ENCODE measurements around the gene ALDH3A2.
"Not testable (repeated sequence)": the region's sequence is repeated elsewhere in the genome, so short reads cannot be mapped to it uniquely, and the experiment has no call there.

The ALDH3A2 gene

DNA sequence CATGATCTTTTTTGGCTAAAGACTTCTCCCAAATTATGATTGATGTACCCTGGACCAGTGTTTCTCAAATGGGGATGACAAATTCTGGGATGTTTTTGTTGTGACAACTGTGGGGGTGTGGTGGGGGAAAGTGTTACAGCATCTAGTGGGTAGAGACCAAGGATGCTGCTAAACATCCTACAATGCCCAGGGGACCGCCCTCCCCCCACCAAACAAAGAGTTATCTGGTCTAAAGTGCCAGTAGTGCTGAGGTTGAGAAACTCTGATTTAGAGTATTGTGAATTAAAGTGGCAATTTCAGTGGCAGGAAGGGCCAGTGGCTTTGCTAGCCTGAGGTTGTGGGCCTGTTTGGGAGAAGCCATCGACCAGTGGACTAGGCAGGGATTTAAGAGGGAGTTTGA, 34.6 kb downstream of the ALDH3A2 start:
- DNase-seq, result no peak

DNA sequence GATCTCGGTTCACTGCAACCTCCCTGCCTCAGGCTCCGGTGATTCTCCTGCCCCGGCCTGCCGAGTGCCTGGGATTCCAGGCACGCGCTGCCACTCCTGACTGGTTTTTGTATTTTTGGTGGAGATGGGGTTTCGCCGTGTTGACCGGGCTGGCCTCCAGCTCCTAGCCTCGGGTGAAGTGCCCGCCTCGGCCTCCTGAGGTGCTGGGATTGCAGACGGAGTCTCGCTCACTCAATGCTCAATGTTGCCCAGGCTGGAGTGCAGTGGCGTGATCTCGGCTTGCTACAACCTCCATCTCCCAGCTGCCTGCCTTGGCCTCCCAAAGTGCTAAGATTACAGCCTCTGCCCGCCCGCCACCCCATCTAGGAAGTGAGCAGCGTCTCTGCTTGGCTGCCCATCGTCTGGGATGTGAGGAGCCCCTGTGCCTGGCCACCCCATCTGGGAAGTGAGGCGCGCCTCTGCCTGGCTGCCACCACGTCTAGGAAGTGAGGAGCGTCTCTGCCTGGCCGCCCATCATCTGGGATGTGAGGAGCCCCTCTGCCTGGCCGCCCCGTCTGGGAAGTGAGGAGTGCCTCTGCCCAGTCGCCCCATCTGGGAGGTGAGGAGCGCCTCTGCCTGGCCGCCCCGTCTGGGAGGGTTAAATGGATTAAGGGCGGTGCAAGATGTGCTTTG, 36.5 kb downstream of the ALDH3A2 start:
- not testable (repeated sequence) for DNase-seq

DNA sequence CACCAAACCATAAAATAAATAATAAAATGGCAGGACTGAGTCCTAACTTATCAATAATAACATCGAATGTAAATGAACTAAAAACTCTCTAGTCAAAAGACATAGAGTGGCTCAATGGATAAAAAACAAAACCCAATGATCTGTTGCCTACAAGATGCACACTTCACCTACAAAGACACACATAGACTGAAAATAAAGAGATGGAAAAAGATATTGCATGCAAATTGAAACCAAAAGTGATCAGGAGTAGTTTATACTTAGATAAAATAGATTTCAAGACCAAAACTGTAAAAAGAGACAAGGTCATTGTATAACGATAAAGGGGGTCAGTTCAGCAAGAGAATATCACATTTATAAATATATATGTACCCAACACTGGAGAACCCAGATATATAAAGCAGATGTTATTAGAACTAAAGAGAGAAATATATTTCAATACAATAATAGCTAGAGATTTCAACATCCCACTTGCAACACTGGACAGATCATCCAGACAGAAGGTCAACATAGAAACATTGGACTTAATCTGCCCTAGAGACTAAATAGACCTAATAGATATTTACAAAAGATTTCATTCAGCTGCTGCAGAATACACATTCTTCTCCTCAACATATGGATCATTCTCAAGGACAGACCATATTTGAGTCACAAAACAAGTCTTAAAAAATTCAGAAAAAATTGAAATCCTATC, 38.0 kb downstream of the ALDH3A2 start:
- no peak for DNase-seq

DNA sequence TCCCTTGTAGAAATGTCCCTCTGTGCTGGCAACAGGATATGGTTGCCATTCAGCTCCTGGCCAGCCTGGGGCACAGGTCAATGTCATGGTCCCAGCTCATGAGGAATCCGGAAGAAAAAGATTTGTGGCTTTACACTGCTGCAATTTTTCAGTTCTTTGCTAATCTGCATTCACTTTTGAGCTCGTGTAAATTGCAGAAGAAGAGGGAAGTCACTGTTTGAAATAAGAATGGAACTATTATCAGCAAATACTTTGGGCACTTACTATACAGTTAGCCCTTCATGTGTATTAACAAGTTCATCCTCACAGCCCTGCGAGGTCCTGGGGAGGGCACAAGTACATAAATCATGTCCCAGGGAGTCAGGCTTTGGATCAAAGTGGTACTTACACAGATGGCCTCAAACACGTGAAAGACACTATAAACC, 53.7 kb downstream of the ALDH3A2 start:
- DNase-seq, result no peak

DNA sequence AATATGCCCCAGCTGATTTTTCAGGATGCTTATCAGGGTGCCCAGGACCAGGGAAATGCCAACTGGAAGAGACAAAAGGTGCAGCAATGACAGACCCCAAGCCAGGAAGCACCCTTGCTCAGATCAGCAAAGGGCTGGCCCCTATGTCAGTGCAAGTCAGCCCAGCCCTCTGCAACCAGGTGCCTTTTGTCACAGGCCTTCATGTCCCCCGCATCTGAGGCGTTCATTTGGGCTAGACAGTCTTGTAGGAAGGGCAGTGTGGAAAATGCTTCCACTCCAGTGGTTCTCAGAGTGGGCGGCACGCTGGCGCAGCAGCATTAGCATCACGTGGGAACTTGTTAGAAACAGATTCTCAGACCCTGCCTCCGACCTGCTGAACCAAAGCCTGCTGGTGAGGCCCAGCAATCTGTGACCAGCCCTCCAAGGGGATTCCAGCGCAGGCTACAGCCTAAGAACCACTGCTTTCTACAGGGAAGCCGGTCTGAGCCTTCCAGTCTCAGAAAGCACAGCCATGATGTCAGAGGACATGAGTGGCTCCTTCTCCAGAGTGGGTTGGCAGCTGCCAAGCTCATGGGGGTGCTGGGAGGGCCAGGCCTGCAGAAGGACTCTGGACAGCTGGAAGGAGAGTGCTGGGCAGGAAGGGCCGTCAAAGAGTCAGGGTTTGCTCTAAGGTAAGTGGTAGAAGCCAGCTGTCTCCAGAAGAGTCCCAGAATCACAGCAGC, 54.7 kb downstream of the ALDH3A2 start:
- no peak for DNase-seq

DNA sequence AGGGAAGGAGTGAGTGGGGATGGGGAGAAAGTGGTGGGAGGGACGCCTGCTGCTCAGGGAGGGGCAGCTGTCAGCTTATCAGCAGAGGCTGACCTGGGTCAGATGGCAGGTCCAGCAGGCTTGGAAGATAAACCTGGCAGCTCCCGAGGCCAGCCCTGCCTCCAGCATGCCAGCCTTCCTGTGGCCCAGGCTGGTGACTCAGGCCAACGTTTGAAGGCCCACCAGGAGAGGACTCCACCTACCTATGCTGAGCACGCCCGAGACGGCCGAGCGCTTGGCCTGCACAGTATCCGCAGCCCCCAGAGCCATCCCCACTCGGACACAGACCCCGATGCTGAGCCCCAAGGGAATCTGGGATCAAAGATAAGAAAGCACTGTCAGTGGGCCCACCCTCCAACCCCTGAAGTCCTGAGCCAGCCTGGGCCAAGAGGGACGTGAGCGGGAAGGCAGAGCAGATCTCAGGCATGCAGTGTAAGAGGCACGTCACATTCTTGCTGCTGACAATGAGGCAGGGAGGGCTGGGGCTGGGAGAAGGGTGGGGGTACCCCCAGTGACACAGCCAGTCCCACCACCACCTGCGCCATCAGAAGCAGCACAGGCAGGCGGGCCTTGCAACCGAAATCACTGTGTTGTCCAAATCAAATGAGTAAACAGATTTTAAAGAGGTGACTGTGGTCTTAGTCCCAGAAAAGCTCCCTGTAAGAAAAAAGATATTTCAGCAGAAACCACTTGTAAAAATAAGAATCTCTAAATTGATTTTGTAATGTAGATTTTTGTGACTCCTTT, 55.5 kb downstream of the ALDH3A2 start:
- DNase-seq, result no peak

DNA sequence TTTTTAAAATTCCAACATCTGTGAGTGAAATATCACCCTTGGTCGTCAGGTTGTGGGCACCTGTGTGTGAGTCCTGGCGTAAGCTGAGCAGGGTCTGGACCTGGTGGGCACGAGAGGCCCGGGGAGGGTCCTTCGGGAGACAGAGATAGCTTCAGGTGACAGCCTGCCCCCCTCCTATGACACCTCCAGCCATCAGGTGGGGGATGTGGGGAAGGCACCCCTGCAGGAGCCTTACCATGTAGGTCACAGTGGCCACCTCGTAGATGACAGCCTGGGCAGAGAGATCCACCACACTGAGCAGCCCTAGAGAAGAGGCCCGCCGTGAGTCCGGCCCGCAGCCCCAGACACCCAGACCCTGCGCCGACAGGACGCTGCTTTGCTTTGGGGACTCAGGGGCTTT, 56.6 kb downstream of the ALDH3A2 start:
- no peak for DNase-seq

DNA sequence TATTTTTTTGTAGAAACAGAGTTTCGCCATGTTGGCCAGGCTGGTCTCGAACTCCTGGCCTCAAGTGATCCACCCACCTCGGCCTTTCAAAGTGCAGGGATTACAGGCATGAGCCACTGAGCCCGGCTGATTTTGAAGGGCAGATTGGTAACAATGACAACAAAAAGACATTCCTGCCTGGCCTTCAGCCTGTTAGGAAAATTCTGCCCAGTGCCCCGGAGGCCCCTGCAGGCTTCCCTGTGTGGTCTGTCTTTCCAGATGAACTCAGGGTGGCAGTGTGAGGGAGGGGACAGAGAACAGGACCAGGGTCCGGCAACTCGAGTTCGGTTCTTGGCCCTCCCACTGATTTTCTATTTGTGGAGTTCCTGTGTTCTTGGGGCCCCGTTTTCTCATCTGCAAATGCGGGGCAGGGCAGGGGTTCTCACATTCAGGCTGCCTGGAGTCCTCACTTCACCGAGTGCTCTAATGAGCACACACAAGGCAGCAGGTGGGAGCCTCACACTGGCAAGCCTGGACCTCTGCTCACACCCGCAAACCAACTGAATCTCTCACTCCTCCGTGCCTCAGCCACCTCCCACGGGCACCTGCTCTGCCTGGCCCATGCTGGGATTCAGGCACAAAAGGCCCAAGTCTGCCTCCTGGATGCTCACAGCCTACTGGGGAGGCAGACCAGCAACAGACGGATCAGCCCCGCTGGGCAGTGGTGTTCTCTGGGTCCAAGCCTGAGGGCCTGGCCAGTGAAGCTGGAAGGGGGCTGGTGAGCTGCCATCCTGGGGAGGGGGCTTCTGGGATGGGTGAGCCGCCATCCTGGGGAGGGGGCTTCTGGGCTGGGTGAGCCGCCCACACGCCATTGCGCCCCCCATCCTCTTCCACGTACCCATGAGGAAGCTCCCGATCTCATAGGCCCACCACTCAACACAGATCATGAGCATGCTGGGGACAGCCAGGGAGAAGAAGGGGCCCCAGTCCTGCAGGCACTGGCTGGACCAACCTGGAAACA, 57.5 kb downstream of the ALDH3A2 start:
- DNase-seq, result no peak

DNA sequence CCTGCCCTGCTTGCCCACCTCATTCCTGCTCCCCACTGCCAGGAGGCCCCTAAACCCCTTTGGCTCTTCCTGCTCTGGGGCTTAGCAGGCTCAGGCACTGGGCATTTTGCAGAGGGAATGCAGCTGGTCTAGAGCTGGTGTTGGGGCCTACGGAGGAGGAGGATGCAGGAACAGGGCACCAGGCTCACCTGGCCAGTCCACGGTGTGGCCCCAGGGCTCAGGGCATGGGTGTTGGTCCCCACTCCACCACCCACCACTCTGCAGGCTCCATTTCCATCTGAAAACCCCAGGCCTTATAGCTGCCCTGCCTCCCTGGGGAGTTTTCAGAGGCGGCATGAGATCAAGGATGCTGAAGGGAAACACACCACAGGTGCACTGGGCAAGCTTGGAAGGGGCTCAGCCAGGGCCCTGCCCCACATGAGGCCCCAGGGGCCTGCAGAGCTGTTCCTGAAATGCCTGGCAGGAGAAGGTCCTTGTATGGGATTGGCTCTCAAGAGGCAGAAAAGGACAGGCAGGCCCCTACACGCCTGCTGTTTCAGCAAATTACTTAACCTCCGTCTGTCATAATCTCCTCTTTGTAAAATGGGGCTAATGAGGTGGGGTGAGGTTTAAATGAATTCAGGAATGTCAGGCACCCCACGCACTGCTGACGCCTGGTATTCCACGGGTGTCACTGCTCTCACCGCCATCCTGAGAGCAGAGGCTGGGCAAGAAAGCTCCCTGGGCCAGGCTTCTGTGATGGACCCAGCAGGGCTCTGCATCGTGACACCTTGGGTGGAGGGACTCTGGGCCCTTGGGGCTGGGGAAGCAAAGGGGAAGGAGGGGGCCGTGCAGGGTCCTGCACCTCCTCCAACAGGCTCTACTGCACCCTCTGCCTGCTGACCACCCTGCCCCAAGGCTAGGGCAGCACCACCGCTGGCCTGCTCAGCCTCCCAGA, 58.5 kb downstream of the ALDH3A2 start:
- no peak for DNase-seq

DNA sequence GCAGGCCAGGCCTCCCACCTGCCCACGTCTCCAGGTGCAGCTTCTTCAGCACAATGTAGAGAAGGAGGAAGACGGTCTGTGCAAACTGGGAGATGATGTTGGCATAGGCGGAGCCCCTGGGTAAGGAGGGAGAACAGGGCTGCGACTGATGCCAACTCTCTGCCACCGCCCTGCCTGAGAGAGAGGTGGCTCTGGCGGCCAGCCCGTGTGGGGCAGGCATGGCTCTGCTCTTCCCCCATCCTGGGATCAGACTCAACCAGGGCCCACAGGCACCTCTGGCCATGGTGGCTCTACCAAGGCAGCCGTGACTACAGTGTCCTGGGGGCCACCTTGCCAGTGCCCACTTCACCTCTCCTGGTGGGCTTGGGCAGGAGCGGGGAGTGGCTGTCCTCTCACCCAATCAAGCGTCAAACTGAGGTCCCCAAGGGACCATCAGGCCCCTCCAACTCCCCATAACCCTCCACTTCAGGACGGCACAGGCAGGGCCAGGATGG, 59.2 kb downstream of the ALDH3A2 start:
- DNase-seq, result no peak

DNA sequence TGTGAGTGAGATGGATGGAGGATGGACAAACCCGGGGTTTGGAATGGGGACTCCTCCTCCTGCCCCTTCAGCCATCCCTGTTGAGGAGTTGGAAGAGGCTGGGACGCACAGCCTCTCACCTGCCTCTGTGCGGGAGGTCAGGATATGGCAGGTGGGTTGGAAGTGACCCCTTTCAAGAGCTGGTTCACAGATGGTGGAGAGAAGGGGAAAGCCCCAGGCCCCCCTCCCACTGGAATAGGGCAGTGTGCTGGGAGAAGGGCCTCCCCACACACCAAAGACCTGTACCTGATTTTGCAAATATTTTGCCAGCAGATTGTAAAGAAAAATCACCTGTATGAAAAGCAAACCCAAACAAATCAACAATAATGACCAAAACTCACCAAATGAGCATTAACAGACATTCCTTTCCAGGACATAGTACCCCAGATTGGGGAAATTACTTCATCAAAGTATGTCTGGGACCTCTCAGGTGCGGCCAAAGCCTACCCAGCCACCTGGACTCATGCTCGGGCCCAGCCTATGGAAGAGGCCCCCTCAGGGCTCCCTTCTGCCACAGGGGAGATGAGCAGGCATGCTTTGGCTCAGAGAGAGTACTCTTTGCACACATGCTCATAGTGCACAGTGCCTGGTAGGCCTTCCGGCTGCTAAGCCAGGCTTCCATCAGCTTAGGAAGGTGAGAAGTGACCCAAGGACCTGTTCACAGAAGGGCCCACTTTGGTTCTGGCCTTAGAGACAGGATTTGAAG, 60.1 kb downstream of the ALDH3A2 start:
- DNase-seq, result no peak

DNA sequence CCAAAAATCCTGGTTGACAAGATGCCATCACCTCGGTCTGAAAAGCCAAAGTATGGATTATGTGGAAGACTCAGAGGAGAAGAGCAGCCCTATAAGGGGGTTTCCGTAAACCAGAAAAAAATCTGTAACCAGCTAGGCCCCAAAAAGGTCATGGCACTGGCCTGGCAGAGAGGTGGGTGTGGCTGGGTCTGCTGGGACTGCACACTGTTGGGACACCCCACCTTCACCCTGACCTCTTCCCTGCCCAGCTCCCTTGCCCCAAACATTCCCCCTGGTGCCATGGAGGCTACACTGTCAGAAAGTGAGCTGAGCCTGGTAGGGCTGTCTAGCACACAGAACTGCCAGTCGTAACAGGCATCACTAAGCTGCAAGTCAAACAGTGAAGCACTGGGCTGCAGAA, 61.3 kb downstream of the ALDH3A2 start:
- no peak for DNase-seq

DNA sequence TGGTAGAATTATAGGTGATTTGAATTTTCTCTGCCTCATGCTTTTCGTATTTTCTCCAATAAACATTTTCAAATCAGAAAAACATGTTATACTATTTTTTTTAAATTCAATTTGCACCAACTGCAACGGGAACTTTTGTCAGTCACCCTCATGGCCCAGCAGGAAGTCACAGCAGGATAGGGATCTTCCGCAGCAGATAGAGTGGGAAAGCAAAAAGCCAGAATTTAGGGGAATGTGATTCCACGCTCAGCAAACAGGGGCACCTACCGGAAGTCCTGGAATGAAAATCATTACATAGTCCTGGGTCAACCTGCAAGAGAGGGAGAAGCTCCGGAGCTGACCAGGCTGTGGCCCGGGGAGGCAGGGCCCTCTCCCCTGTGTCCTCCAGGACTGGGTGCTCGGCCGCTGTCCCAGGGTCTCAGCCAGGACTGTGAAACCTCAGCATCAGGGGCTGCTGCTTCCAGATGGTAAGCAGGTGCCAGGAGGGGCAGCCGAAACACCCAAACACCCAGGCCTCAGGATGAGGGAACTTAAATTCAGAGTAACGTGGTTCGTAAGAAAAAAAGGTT, 64.0 kb downstream of the ALDH3A2 start:
- no peak for DNase-seq

DNA sequence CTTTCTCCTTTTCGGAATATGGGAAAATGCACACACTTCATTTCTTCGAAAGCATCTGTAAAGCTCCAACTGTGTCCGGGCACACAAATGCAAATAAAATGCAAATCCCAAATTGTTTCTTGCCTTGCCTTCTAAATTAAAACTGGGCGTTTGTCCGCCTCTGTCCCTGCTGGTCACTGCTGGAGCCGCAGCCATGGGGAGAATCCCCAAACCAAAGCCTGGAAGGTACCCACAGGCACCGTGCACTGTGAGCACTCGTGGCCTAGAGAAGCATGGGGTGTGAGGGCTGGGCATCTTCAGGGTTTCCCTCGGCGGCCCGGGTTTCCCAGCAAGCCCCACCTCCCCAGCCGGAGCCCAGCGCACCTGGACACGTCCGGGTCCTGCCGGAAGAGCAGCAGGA, 64.9 kb downstream of the ALDH3A2 start:
- DNase-seq, result no peak

DNA sequence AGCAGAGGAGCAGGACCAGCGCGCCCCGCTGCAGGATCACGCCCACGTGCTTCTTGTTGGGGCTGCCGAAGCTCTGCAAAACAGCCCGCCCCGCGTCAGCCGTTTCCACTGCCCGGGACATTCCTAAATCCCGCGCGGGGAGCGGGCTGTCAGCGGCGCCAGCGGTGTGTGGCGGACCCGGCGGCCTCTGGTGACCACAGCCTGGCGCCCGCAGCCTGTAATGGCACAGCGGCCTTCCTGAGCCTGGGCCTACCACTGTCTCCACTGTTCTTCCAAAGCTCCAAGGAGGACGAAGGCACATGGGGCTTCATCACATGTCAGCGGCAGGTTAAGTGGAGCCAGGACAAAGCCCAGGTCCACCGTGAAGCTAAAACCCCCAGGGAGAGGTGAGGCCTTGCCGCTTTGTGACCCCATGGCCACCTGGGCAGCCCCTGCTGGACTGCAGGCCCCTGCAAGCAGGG, 65.4 kb downstream of the ALDH3A2 start:
- no peak for DNase-seq

DNA sequence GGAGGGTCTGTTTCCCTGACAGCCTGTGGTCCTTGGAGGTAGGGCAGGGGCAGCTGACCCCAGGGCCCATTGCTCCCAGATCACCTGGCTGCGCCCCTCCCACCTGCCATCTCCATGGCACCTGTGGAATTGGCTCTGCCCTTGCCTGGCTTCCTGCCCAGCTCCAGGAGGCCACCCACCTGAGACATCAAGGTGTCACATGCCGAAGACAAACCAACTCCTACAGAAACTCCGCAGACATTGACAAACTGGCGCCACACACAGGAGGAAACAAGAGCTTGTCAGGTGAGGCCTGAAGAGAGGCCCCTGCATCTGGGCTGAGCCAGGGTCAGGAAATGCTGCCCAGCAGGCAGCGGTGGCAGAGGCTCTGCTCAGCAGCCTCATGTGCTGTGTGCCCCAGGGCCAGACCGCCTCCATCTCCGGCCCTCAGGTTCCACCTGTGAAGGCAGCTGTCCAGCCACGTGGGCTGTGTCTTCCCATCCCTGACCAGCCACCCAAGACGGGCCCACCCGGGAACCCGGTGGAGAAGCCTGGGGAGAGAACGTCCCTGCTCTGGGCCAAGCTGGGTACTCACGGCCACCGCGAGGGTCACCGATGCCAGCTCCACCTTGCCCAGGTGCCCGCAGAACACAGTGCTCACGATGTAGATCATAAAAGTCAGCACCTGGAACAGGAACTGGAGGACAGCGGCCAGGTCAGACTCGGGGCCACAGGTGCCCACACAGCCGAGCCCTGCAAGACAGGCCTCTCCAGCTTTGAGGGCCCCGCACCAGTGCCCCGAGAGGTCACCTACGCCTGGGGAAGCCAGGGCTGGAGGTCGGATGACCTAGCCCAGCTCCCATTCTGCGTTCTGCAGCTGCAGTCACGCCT, 66.2 kb downstream of the ALDH3A2 start:
- DNase-seq, result no peak

DNA sequence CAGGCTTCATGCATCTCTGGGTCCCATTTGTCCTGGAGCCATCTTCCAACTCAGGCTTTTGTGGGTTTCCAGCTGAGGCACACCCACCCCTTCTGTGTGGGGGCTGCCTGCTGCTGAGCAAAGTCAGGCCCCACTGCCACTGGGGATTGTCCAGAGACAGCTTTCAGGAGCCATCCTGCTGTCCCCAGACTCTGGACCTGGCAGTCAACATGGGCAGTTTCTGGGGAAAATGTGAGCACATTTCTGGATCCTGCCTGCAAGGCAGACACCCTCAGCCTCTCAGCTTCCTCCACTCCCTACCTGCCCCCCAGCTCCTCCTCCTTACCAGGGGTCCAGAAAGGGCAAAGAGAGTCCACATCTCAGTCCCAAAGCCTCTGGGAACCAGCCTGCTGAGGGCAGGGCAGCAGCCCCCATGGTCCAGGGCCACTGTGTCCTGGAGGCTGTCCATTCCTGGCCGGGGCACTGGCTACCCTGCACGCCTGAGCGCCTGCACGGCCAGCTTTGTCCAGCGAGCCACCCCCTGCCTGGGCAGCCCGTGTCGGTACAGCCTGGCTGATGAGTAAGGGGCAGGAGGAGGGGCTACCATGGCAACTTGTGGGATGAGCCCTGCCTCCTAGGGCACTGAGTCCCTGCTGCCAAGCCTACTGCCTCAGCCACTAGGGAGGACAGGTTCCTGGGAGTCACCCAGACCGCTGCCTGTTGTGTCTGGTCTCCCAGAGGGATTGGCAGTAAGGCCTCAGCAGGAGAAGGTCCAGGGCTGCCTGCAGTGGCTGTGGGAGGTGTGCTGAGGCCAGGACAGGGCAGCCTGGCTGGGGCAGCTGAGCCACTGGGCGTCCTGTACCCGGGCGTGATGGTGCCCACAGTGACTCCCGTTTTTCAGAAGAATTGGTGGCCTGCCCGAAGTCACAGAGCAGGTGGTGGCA, 67.8 kb downstream of the ALDH3A2 start, which contains the start of gene SLC47A2:
Gene SLC47A2 (minus strand): TSS at position 477 of the 923 bp plus-strand sequence. CDS start 29 bp downstream, at position 448.
- DNase-seq, result no peak

All from NK-92 treated with Interleukin-12 subunit alpha and Interleukin-12 subunit beta, amount 100 ng/mL, for 24 hours (cell line).